ENCODE data around the gene TCF4.

- no peak for TF ChIP-seq POLR2AphosphoS5 (IDR thresholded peaks at IDR 0.05)
- TF ChIP-seq CTCF (IDR thresholded peaks at IDR 0.05 in 8 of 11, conservative IDR thresholded peaks at IDR 0.05 in 3 of 11) = no peak
Measured at GRCh38 chr18:55625901-55626300, 37.9 kb upstream of the TCF4 start.

Data from spleen (tissue), 7 donors.